Daoy (cell line): ENCODE data around the gene APLP2. TPM values are rescaled to one million over a fixed set of nuclear protein-coding genes. Genes with fewer than 3 reads are reported as not detected.

Source experiments
- DNase-seq: peaks from one replicate; pipeline ENCODE4 v3.0.0-alpha.2; 2015; ENCODE audit warnings: low read depth
- total RNA-seq: library from RNA; depleted of rRNA; stranded (reverse); fragments of >200 nt; shearing (Covaris generic); gene quantifications from 2 replicates; pipeline ENCODE4 v1.2.3, GENCODE V29; 2014

The APLP2 gene
- total RNA-seq, 1 experiment from 2014 or later = 103 TPM

DNA sequence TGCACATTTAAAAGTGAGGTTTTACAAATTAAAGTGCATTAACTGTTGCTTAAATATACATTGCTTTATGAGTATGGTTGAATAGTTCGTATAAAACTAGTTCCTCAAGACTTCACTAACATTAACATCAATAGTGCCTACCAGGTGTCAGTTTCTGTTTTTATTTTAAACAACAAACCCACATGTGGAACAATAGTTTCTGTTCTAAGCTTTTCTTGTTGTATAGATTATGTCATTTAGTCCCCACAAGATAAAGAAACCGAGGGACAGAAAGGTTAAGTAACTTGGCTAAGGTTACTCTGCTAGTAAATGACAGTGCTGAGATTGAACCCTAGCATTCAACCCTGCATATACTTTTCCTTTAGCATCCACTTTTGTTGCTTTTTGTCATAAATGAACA lies 48.5 kb downstream of the APLP2 start:
- DNase-seq = no peak

DNA sequence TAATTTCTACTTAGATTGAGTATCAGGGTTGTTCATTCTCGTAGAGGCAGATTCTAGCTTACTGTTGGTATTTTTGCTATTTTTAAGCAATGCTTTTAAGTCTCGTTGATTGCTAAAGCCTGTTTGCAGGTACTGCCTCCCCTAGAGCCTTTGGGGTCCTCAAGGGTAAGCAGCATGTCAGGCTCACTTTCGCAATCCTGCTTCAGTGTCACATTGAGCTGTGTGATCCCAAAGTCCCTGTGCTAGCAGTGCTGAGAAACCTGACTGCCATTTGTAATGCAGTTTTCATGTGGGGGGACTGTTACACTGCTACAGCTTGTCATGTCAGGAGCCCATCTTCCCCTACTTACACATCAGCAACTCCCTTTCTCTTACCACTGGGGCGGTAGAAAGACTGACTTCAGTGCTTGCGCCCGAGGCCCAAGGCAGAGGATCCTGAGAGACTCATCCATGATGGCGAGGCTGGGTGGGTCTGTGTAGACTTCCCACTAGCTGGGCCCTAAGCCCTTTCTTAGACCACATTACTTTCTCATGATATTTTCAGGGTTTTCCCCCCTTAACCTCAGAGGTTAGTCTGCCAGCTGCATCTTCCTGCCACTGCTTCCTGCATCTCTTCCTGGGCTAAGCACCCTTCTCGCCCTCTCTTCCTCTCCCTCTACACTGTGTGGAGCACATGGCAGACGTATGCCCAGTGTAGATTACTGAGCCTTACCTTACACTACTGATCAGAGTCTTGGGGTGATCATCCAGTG lies 49.1 kb downstream of the APLP2 start:
- no peak for DNase-seq

DNA sequence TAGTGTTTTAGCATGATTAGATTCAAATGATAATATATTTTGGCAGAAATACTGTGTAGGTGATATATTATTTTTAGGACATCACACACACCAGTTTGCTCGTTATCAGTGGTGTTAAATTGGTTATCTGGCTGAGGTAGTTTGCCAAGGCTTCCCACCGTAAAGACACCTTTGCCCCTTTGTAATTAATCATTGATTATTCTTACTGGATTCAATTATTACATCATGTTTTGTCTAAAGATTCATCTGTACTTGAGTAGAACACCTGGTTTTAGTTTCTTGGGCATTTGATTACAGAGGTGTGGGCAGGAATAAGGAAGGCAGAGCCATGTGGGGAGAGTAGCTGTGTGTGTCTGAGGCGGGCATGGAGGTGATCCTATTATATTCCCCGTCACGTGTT lies 50.4 kb downstream of the APLP2 start:
- no peak for DNase-seq

DNA sequence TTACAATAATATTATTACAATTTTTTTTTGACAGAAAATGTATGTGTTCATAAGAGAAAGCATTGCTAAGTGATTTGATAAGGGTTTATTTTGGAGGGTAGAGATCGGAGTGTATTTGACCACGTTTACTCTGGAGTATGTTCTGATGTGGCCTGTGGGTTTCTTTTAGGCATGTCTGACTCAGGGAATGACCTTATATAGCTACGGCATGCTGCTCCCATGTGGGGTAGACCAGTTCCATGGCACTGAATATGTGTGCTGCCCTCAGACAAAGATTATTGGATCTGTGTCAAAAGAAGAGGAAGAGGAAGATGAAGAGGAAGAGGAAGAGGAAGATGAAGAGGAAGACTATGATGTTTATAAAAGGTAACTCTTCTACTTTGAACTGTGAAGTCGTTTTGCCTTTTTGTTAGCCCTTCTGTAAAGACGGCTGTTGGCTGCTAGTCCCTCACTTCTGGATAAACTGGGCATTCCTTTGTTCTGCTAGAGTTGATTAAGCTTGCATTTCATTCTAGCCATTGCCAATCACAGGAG lies 51.8 kb downstream of the APLP2 start:
- DNase-seq = peak; percentile 65

DNA sequence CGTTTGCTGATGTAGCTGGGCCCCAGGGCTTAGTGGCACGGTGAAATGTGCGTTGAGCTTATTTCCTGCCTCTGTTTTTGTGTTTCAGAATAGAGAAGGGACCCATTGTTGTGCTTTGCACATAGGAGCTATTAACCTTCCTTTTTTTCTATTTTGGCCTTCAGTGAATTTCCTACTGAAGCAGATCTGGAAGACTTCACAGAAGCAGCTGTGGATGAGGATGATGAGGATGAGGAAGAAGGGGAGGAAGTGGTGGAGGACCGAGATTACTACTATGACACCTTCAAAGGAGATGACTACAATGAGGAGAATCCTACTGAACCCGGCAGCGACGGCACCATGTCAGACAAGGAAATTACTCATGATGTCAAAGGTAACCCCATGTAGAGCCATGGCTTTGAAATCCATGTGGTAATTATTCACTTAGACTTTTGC lies 52.5 kb downstream of the APLP2 start:
- DNase-seq = no peak

DNA sequence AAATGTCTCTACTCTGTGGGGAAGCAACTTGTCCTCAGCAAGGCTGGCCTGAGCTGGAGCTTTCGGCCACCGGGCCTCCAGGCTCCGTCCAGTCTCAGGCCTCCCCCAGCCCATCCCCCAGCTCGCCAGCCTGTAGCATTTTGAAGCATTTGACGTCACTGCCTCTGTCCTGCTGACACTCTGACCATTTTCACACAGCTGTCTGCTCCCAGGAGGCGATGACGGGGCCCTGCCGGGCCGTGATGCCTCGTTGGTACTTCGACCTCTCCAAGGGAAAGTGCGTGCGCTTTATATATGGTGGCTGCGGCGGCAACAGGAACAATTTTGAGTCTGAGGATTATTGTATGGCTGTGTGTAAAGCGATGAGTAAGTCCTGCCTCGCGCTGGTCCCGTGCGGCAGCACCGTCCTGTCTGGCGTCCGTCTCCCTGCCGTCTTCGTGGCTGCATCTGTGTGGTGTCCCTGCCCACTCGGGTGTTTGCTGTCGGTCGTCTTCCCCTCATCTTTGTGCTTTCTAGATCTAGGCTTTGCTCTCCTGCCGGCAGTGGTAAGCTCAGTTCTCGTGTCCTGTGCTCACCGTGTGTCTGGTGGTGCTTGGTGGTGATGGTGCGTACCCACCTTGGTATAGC lies 53.8 kb downstream of the APLP2 start:
- DNase-seq = no peak

DNA sequence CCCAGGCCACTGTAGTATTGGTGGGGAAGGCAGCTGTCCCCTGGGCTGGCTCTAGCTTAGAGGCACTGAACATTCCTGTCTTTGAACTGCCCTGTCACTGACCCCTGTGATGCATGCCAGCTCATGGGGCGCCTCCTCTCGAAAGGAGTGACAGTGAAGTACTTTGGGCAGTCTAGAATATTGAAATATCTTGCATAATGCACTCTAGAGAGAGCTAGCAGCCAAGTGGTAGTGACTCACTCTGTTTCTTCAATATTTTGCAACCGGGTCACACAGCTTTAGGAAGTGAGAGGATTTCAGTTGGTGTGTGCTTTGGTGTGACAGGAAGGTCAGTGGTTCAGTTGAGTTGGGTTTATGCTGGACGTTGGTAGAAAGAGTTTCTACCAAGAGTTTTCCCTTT lies 54.4 kb downstream of the APLP2 start:
- DNase-seq = peak; percentile 52

DNA sequence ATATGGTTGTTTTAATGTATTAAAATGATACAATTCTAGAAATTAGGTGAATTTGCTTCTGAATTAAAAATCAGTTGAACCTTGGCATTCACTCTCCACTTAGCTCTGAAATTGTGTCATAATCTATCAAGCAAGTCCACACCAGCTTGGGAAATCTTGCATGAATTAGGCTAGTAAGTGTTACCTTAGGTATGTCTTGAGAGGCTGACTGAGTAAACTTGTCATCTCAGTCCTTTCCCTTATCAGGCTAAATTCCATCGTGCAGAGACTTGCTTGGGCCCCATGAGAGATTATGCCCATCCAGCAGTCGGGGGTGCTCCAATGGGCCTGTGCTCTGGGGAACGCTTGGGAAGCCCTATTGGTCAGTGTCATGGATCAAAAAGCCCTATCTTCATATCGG lies 55.9 kb downstream of the APLP2 start:
- no peak for DNase-seq

DNA sequence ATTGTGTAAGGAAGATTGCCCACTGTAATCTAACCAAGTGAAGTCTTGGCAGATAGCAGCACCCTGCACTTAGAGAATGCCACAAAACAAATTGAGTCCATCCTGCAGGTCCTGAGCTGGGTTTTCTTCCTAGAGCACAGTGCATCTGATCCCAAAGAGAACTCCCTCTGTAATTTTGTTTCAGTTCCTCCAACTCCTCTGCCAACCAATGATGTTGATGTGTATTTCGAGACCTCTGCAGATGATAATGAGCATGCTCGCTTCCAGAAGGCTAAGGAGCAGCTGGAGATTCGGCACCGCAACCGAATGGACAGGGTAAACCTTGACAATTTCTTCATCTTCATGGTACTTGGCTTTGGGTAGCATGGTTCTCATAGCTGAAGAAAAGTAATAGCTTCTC lies 56.8 kb downstream of the APLP2 start:
- no peak for DNase-seq

DNA sequence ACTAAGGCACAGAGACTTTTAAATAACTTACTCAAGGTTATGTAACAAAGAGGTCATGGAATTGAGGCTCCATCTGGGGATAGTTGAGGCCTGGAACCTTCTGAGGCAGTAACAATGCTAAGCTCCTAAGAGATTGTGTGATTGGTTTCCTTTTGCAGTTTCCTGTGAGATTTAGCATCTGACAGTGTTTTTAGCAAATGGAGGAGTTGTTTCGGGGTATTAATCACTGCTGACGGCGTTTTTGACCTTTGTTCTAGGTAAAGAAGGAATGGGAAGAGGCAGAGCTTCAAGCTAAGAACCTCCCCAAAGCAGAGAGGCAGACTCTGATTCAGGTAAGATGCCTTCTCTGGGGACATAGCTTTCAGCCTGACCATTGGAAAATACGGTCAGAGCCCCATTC lies 57.8 kb downstream of the APLP2 start:
- no peak for DNase-seq

DNA sequence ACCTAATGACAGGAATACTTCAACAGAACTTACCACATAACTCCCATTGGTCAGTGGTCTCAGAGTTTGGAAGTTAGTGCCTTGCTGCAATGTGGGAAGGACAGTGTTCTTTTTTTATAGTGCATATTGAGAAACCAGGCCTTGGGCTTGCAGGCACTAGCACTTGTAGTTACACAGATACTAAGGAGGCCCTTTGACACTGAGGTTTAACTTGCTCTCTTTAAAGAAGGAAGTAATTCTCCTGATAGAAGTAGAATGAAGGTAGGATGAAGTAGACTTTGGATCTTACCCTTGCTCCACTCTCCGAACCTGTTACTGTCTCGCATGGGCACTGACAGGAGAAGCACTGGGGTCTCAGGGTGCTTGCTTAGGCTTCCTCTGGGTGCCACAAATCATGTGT lies 58.9 kb downstream of the APLP2 start:
- no peak for DNase-seq

DNA sequence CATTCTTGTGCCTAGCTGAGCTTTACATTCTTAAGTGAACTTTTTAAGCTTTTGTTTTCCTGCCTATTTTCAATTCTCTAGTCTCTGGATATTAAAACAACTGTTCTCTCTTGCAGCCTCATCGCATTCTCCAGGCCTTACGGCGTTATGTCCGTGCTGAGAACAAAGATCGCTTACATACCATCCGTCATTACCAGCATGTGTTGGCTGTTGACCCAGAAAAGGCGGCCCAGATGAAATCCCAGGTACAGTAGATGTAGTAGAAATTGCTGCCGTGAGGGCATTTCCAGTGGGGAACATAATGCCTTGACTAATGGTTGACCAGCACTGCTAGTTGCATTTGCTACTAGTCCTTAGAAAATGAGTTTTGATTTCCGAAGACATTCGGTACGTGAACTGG lies 60.2 kb downstream of the APLP2 start:
- DNase-seq = no peak

DNA sequence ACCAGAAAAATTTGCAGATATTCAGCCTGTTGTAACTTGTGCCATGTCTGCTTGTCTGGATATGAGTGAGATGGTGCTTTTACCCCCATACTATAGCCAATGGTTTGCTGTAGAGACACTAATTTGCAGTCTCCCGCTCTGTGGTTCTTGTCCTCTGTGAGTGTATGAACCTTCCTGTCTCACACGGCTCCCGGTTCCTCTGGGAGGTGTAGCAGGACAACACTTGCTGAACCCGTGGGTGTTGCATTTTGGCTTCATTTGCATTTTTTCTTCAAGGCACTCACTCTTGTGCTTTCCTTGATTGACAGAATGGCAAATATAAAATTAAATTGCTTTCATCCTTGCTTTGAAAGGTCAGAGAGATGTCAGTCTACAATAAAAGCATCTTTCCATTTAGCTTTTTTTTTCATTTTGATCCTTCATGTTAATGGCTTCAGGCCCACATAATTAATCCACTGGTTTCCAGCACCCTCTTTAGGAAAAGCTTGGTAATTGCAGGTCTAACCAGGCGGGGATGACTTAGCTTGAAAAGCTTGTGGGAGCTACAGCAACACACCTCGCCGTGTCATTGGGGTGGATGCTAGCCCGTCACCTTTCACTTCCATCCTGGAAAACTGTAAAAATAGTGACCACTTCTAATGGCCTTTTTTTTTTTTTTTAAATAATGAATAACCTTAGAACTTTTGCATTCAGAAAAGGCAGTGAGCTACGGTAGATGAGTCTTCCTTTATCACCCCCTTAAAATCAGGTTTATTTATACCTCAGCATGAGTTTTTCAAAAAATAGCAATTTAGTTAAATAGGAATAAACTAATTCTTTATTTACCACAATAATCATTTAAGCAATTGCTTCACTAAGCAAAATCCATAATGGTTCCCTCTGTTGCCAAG lies 62.5 kb downstream of the APLP2 start:
- DNase-seq = peak; percentile 48

DNA sequence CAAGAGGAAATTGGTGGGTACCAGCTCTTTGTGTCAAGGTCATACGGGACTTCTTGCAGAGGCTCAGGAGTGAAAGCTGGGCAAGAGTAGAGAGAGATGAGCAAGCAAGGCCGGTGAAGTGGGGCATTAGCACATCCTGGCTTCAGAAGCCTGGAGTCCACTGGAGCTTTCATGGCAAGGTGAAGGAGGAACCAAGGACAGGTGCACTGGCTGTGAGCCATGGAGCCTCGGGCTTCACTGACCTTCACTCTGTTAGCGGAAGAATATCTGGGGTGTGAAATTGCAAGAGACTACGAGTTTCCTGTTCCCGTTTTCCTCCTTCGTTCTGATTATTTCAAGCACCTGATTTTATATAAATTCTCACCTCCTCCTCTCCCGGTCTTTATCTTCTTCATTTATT lies 64.0 kb downstream of the APLP2 start:
- DNase-seq = no peak

DNA sequence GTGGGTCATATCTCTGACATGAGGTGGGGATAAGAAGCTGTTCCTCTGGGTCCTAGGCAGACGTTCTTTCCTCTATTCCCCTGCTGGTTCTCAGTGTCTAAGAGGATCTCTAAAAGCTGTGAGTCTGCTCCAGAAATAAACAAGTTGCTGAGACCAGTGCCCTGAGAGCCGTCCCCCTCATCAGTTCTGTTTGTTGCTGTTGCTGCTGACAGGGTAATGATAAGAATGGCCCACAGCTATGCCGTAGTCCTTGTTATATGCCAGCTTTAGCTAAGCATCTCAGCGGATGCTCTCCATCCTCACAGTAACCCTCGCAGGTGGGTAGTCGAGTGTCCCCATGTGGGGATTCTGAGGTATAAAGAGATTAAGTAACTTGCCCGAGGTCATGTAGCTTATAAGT lies 66.4 kb downstream of the APLP2 start:
- no peak for DNase-seq

DNA sequence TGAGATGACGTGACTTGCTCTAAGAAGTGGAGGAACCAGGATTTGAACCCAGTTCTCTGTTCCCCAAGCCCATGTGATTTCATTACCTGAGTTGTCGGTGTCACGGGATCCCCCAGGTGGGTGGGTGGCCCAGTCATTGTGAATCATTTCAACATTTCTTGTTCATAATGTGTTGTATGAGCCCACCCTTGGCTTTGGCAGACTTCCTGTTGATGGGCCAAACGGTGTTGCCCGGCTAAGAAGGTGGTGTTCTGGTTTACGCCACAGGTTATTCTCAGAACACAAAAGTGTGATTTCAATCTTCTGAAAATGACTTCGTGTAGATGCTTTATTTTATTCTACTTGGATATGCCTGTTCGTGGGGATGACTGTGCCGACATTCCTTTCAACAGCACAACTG lies 68.3 kb downstream of the APLP2 start:
- no peak for DNase-seq

DNA sequence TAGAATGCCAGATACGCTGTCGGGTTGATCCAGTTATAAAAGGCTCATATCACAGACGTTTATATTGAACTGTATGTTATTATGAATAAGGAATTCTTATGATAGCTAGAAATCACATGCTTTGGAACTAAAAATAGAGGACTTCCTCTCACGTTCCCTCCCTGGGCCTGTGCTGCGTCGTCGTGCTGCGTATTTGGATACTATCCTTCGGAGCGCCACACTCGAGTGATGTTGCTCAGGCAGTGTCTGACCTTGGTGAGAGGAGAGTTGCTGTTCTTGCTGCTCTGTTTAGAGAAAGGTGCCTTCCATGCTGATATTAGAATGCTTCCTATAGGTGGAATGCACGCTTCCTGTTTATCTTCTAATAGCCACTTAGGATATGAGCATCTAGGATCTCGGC lies 69.7 kb downstream of the APLP2 start:
- DNase-seq = no peak

DNA sequence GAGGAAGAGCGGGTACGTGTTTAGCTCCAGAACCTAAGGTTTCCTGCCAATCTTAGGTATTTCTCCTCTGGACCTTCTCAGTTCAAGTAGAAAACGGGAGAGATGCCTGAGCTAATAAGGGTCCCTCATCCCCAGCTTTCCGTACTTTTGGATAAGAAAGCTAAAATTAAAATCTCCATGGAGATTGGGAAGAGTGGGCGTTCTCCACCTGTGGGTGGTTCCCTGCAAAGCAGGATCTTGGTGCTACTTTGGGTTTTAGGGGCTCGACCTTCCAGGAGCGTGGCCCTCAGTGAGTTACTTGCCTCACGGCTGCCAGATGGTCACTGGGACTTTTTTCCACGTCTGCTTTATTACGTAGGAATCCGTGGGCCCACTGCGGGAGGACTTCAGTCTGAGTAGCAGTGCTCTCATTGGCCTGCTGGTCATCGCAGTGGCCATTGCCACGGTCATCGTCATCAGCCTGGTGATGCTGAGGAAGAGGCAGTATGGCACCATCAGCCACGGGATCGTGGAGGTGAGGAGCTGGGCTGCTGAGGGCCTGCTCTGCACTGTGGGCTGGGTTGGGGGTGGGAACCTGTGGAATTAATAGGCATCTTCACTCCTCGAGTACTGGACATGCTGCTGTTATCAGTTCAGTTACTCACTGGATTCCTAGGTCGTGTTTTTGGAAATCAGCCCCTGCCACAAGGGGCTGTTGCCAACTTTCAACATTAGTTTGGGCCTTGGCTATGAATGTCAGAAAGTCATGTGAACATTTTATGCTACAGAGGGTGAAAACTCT lies 72.1 kb downstream of the APLP2 start:
- DNase-seq = no peak

DNA sequence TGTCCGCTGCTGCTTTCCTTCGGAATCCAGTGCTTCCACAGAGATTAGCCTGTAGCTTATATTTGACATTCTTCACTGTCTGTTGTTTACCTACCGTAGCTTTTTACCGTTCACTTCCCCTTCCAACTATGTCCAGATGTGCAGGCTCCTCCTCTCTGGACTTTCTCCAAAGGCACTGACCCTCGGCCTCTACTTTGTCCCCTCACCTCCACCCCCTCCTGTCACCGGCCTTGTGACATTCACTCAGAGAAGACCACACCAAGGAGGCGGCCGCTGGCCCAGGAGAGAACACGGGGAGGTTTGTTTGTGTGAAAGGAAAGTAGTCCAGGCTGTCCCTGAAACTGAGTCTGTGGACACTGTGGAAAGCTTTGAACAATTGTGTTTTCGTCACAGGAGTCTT lies 74.4 kb downstream of the APLP2 start:
- no peak for DNase-seq

DNA sequence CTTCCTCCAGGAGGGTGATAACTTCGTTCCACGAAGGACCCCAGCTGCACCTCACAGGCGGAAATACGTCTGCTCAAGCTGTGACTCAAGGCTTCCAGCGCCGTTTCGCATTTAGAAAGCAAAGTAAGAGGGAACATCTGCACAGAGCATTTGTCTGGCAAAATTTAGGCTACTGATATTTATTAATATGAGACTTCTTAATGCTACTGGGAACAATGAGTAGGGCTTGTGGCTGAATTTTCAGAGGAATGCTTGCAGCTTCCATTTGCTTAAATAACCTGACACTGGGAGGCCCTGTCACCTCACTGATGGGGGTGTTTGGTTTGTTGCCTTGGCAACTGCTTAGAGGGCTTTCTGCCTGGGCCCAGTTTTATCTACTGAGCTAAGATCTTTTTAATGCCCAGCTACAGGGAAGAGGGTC lies 75.2 kb downstream of the APLP2 start:
- DNase-seq = no peak

DNA sequence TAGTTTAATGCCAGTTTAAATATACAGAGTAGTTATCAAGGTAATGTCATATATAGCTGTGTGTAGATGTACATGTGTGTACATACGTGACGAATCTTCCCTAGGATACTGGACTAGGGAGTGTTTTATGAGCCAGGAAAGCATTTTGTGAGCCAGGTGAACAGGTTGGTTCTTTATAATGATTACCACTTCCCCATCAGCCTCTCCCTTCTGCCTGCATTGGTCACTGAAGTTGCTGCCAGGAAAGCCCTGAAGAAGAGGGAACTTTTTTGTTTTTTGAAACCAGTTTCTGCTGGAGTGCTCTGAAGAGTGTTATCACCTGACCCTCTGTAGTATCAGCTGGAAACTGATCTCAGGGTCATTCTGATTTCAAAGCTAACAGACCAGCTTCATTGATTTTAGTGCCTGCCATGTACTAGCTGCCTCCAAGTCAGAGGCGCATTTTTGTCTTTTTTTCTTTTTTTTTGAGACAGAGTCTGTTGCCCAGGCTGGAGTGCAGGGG lies 75.7 kb downstream of the APLP2 start:
- DNase-seq = no peak
